ENCODE data around the gene HK1.
A peak's percentile ranks its signal among the peaks of the same experiment; 100 is the strongest.

HK1 gene

GRCh38 chr10:69387500-69387899 is 109.2 kb downstream of the HK1 start:
- no peak overlapping the region for H3K4me3 ChIP-seq (ENCODE audit: low read depth, low read length)
- TF ChIP-seq CTCF (IDR thresholded peaks at IDR 0.05; ENCODE audit: low read depth, low read length, missing control alignments), result no peak
- DNase-seq (ENCODE audit: low read depth), result no peak

GRCh38 chr10:69388488-69388887 is 110.2 kb downstream of the HK1 start:
- no peak for TF ChIP-seq CTCF (IDR thresholded peaks at IDR 0.05; ENCODE audit: low read depth, low read length, missing control alignments)
- DNase-seq (ENCODE audit: low read depth), result no peak
- H3K4me3 ChIP-seq (ENCODE audit: low read depth, low read length), result no peak overlapping the region

GRCh38 chr10:69389827-69390490 is 111.7 kb downstream of the HK1 start:
- no peak overlapping the region for H3K4me3 ChIP-seq (ENCODE audit: low read depth, low read length)
- TF ChIP-seq CTCF (IDR thresholded peaks at IDR 0.05; ENCODE audit: low read depth, low read length, missing control alignments), result no peak
- DNase-seq (ENCODE audit: low read depth), result no peak

GRCh38 chr10:69391158-69391557 is 112.9 kb downstream of the HK1 start:
- H3K4me3 ChIP-seq (ENCODE audit: low read depth, low read length), result no peak overlapping the region
- no peak for TF ChIP-seq CTCF (IDR thresholded peaks at IDR 0.05; ENCODE audit: low read depth, low read length, missing control alignments)
- no peak for DNase-seq (ENCODE audit: low read depth)

GRCh38 chr10:69392481-69393000 is 114.2 kb downstream of the HK1 start:
- peak; percentile 61 for DNase-seq (ENCODE audit: low read depth)
- no peak overlapping the region for H3K4me3 ChIP-seq (ENCODE audit: low read depth, low read length)
- TF ChIP-seq CTCF (IDR thresholded peaks at IDR 0.05; ENCODE audit: low read depth, low read length, missing control alignments), result peak; percentile 99

- no peak overlapping the region for H3K4me3 ChIP-seq (ENCODE audit: low read depth, low read length)
- no peak for DNase-seq (ENCODE audit: low read depth)
- no peak for TF ChIP-seq CTCF (IDR thresholded peaks at IDR 0.05; ENCODE audit: low read depth, low read length, missing control alignments)
These were observed 115.7 kb downstream of the HK1 start for GRCh38 chr10:69394020-69394419.

GRCh38 chr10:69397972-69398371 is 119.7 kb downstream of the HK1 start:
- no peak overlapping the region for H3K4me3 ChIP-seq (ENCODE audit: low read depth, low read length)
- TF ChIP-seq CTCF (IDR thresholded peaks at IDR 0.05; ENCODE audit: low read depth, low read length, missing control alignments), result no peak
- no peak for DNase-seq (ENCODE audit: low read depth)

All from GM12864 (cell line).